Right atrium auricular region (tissue), 2 donors: ENCODE measurements around the gene PAX2. TPM values are rescaled to one million over a fixed set of nuclear protein-coding genes. Genes with fewer than 3 reads are reported as not detected.

ENCODE experiments used
- DNase-seq: peaks from one replicate; pipeline ENCODE4 v3.0.0-alpha.2; 2019; ENCODE audit warnings: low spot score
- H3K27ac ChIP-seq, 2 donors: fragments of 200-600 bp; sonication (generic); 1 replicate in 1 of 2; 2 replicates in 1 of 2; pipeline ENCODE4 v1.5.1; 2016 to 2019
- H3K27me3 ChIP-seq, 2 donors: fragments of 200-600 bp; sonication (generic); one replicate each; pipeline versions ENCODE4 v1.5.1 to v1.6.0; 2017 to 2019
- H3K36me3 ChIP-seq: fragments of 200-600 bp; sonication (generic); one replicate; pipeline ENCODE4 v1.5.1; 2016
- H3K4me1 ChIP-seq, 2 donors: fragments of 200-600 bp; sonication (generic); one replicate each; pipeline versions ENCODE4 v1.5.1 to v1.6.0; 2017 to 2019
- H3K4me3 ChIP-seq, 2 donors: fragments of 200-600 bp; sonication (generic); 1 replicate in 1 of 2; 2 replicates in 1 of 2; pipeline ENCODE4 v1.5.1; 2017 to 2019; ENCODE audit warnings: mild to moderate bottlenecking in 1 of 2, moderate library complexity in 1 of 2
- H3K9me3 ChIP-seq, 2 donors: fragments of 200-600 bp; sonication (generic); one replicate each; pipeline ENCODE4 v1.5.1; 2019
- total RNA-seq, 2 donors: library from RNA; depleted of rRNA; stranded (reverse); fragments of >200 nt; gene quantifications; one replicate each; pipeline ENCODE4 v1.1.0, GENCODE V29; 2016
- TF ChIP-seq, protein P1 (sequence below), 2 donors: fragments of 200-600 bp; sonication (generic); IDR thresholded peaks; one replicate each; pipeline ENCODE4 v1.5.1; 2019; ENCODE audit warnings: antibody characterized with exemption in 2 of 2

PAX2 gene
- total RNA-seq, 2 donors from 2014 or later: not detected

DNA sequence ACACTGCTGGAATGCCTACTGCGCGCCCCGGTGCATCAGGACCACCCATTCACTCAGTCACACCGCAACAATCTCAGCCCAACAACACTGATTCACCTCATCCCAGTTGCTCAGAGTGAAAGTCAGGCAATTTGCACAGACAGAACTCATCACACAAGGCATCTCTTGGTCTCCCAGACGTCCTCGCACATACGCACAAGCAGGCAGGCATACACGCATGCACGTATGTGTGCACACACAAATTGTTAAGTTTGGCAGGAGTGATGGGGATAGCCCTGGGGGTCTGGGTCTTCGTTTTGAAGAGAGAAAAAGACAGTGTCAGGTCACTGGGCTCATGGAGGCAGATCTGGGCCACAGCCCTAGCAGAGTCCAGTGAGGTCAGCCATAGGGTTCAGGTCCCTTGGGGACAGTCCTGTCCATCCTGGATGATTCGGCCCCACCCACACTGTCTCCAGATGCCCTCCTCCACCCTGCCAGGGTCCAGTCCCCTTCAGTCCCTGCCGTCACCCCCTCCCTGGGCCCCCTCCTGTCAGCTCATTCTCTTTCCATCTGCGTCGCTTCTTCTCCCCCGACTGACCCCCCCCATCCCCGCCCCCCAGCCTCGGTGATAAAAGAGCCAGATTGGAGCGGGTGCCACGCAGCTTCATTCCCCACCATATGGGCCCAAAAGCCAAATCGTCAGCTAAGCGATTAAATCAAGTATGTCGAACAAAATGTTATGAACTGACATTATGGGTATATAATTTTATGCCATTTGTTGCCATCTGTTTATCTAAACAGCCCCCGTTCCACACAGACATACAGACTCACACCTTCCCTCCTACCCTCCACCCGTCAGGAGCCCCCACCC is 118.9 kb downstream of the PAX2 start:
- DNase-seq: no peak
- no peaks in the 10 kb centered on the region for H3K9me3 ChIP-seq
- TF ChIP-seq, protein P1, sequence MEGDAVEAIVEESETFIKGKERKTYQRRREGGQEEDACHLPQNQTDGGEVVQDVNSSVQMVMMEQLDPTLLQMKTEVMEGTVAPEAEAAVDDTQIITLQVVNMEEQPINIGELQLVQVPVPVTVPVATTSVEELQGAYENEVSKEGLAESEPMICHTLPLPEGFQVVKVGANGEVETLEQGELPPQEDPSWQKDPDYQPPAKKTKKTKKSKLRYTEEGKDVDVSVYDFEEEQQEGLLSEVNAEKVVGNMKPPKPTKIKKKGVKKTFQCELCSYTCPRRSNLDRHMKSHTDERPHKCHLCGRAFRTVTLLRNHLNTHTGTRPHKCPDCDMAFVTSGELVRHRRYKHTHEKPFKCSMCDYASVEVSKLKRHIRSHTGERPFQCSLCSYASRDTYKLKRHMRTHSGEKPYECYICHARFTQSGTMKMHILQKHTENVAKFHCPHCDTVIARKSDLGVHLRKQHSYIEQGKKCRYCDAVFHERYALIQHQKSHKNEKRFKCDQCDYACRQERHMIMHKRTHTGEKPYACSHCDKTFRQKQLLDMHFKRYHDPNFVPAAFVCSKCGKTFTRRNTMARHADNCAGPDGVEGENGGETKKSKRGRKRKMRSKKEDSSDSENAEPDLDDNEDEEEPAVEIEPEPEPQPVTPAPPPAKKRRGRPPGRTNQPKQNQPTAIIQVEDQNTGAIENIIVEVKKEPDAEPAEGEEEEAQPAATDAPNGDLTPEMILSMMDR (IDR thresholded peaks at IDR 0.05): no peak
- no peaks in the 10 kb centered on the region for H3K4me1 ChIP-seq
- no peaks in the 10 kb centered on the region for H3K36me3 ChIP-seq
- peaks cover 0 to 3% of the 10 kb centered on the region in 2 donors for H3K27me3 ChIP-seq
- no peak overlapping the region for H3K4me3 ChIP-seq
- no peak overlapping the region for H3K27ac ChIP-seq

GRCh38 chr10:100864978-100865377 is 119.6 kb downstream of the PAX2 start:
- TF ChIP-seq, protein P1 (IDR thresholded peaks at IDR 0.05): no peak
- no peak overlapping the region for H3K27ac ChIP-seq
- no peak overlapping the region for H3K4me3 ChIP-seq
- H3K4me1 ChIP-seq: no peaks in the 10 kb centered on the region
- no peak for DNase-seq
- no peaks in the 10 kb centered on the region for H3K9me3 ChIP-seq
- H3K36me3 ChIP-seq: no peaks in the 10 kb centered on the region
- H3K27me3 ChIP-seq: peaks cover 0 to 3% of the 10 kb centered on the region in 2 donors

DNA sequence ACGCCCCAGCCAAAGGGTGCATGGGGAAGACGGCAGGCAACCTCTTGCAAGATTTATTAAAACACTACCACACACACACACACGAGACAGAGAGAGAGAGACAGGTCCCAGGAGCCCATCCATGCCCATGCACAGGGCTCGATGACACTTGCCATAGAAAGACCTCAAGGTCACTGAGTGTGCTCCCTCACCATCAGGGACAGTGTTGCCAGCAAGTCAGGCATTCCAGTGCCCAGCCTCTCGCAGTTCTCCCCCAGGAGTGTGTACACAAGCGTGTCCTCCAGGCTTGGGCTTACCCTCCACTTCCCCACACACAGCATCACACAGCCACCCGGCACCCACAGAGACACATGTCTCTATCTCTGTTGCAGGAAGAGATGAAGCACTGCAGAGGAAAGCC is 120.6 kb downstream of the PAX2 start:
- no peaks in the 10 kb centered on the region for H3K9me3 ChIP-seq
- TF ChIP-seq, protein P1 (IDR thresholded peaks at IDR 0.05): no peak
- peaks cover 0 to 3% of the 10 kb centered on the region in 2 donors for H3K27me3 ChIP-seq
- no peak overlapping the region for H3K4me3 ChIP-seq
- DNase-seq: no peak
- H3K36me3 ChIP-seq: no peaks in the 10 kb centered on the region
- H3K27ac ChIP-seq: no peak overlapping the region
- no peaks in the 10 kb centered on the region for H3K4me1 ChIP-seq

DNA sequence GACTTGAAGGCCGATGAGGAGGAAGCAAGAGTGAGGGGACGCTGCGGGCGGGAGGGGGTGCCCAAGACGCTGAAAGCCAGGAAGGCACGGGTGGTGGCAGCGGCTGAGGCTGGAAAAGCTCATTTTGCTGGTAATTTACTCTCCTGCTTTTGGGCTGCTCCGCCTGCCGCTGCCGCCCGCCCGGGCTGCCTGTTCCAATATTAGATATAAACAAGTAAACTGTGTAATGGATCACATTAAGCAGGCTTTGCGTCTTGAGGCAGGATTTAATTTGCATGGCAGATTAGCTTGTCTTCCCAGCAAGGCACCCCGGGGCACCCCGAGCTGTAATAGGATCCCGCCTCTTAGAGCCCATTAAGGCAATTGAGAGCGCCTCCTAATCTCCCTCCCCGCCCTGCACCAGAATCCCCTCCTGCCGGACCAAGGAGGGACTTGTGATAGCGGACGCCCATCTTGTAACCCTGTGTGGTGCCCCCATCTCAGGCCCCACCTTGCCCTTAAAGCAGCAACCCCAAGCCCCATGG is 121.3 kb downstream of the PAX2 start:
- H3K4me1 ChIP-seq: no peaks in the 10 kb centered on the region
- H3K4me3 ChIP-seq: no peak overlapping the region
- H3K27me3 ChIP-seq: peaks cover 0 to 3% of the 10 kb centered on the region in 2 donors
- H3K27ac ChIP-seq: no peak overlapping the region
- H3K36me3 ChIP-seq: no peaks in the 10 kb centered on the region
- no peak for DNase-seq
- TF ChIP-seq, protein P1 (IDR thresholded peaks at IDR 0.05): no peak
- no peaks in the 10 kb centered on the region for H3K9me3 ChIP-seq

- Histone ChIP-seq H3K27me3 (peaks cover 0 to 3% of the 10 kb centered on the region in 2 donors), H3K27ac (no peak overlapping the region), H3K4me3 (no peak overlapping the region), H3K9me3 (no peaks in the 10 kb centered on the region), H3K4me1 (no peaks in the 10 kb centered on the region), H3K36me3 (no peaks in the 10 kb centered on the region)
- DNase-seq: no peak
- TF ChIP-seq, protein P1 (IDR thresholded peaks at IDR 0.05): no peak
These were observed 122.0 kb downstream of the PAX2 start for GRCh38 chr10:100867261-100867963.
